IMR-90 (cell line): Measurements from ENCODE around the gene GRB10. TPM values are rescaled to one million over a fixed set of nuclear protein-coding genes. Genes with fewer than 3 reads are reported as not detected.

Experiments
- ATAC-seq: fragments of 200-7000 bp; cut with Tn5 transposase; 2 replicates; pipeline ENCODE4 v1.9.1; 2020; ENCODE audit warnings: low read depth, mild to moderate bottlenecking, moderate library complexity
- BruUV-seq: library from RNA; stranded (reverse); fragments of 400-500 nt; replicated peaks from 2 replicates; lab custom pipeline; 2021; lab: Mats Ljungman, UMichigan
- CTCF ChIA-PET: fragments of 300-600 bp; formaldehyde crosslinking; extraction: SDS; loops from one replicate; lab custom pipeline; 2021; ENCODE audit warnings: antibody characterized with exemption; lab: Yijun Ruan, JAX
- POLR2A ChIA-PET: fragments of 300-600 bp; sonication (Branson Sonifier 250); formaldehyde crosslinking; loops from one replicate; lab custom pipeline; 2022; ENCODE audit warnings: antibody characterized with exemption; ENCODE audit not compliant: unreplicated experiment; lab: Charles Lee
- DNase-seq: peaks from one replicate; pipeline ENCODE4 v3.0.0; 2013
- H2AFZ ChIP-seq: replicated peaks from 2 replicates; pipeline ENCODE3; 2013; ENCODE audit warnings: low read length, mild to moderate bottlenecking; ENCODE audit not compliant: poor library complexity
- H2AK5ac ChIP-seq: 2 replicates; pipeline ENCODE4 v1.6.1; 2013; ENCODE audit warnings: low read depth, low read length, inconsistent platforms
- H2AK9ac ChIP-seq: replicated peaks from 2 replicates; pipeline ENCODE3; 2013; ENCODE audit warnings: mild to moderate bottlenecking, low read depth, low read length, moderate library complexity; ENCODE audit not compliant: poor library complexity
- H2BK120ac ChIP-seq: 2 replicates; pipeline ENCODE4 v1.6.1; 2013; ENCODE audit warnings: low read depth, low read length, inconsistent platforms
- H2BK15ac ChIP-seq: 3 replicates; pipeline ENCODE4 v1.6.1; 2013; ENCODE audit warnings: low read depth, low read length, inconsistent platforms
- H2BK20ac ChIP-seq: 2 replicates; pipeline ENCODE4 v1.6.1; 2013; ENCODE audit warnings: low read depth, mild to moderate bottlenecking, inconsistent platforms, low read length, moderate library complexity
- H2BK5ac ChIP-seq: 2 replicates; pipeline ENCODE4 v1.6.1; 2013; ENCODE audit warnings: mild to moderate bottlenecking, low read depth, low read length, inconsistent platforms; ENCODE audit not compliant: poor library complexity, severe bottlenecking
- H3K14ac ChIP-seq: replicated peaks from 2 replicates; pipeline ENCODE4 v1.6.1; 2013; ENCODE audit warnings: low read depth, low read length, inconsistent platforms
- H3K18ac ChIP-seq: 2 replicates; pipeline ENCODE4 v1.6.1; 2013; ENCODE audit warnings: low read depth, low read length, control low read depth
- H3K23ac ChIP-seq: 2 replicates; pipeline ENCODE4 v1.6.1; 2013; ENCODE audit warnings: low read depth, low read length, inconsistent platforms
- H3K27ac ChIP-seq: 2 replicates; pipeline ENCODE4 v1.5.1; 2013; ENCODE audit warnings: mild to moderate bottlenecking, control low read depth, low read length; ENCODE audit not compliant: insufficient read depth
- H3K27me3 ChIP-seq: 2 replicates; pipeline ENCODE4 v1.6.1; 2013; ENCODE audit warnings: low read length; ENCODE audit not compliant: control insufficient read depth, insufficient read depth
- H3K36me3 ChIP-seq: 2 replicates; pipeline ENCODE4 v1.6.1; 2013; ENCODE audit warnings: low read length, mixed read lengths; ENCODE audit not compliant: control insufficient read depth, insufficient read depth
- H3K4ac ChIP-seq: 2 replicates; pipeline ENCODE4 v1.6.1; 2013; ENCODE audit warnings: low read depth, low read length, inconsistent platforms
- H3K4me1 ChIP-seq: 2 replicates; pipeline ENCODE4 v1.6.1; 2013; ENCODE audit warnings: low read length, mixed read lengths; ENCODE audit not compliant: control insufficient read depth, insufficient read depth
- H3K4me2 ChIP-seq: 2 replicates; pipeline ENCODE4 v1.6.1; 2013; ENCODE audit warnings: low read depth, mild to moderate bottlenecking, control low read depth, low read length, moderate library complexity
- H3K4me3 ChIP-seq: 2 replicates; pipeline ENCODE4 v1.5.1; 2013; ENCODE audit warnings: low read depth, mild to moderate bottlenecking, control low read depth, low read length, moderate library complexity; ENCODE audit not compliant: insufficient read depth
- H3K56ac ChIP-seq: 2 replicates; pipeline ENCODE4 v1.6.1; 2013; ENCODE audit warnings: low read length, inconsistent platforms; ENCODE audit not compliant: insufficient read depth; ENCODE audit errors: extremely low read depth
- H3K79me1 ChIP-seq, 2 experiments: 2 replicates each; pipeline ENCODE4 v1.6.1; 2013; ENCODE audit warnings: low read length in 2 of 2, inconsistent platforms in 1 of 2, low read depth in 1 of 2
- H3K9ac ChIP-seq: 2 replicates; pipeline ENCODE4 v1.6.1; 2013; ENCODE audit warnings: low read depth, low read length, control low read depth
- H3K9me1 ChIP-seq: 2 replicates; pipeline ENCODE4 v1.6.1; 2013; ENCODE audit warnings: low read length, inconsistent platforms; ENCODE audit not compliant: insufficient read depth
- H3K9me3 ChIP-seq: 2 replicates; pipeline ENCODE4 v1.6.1; 2013; ENCODE audit warnings: low read length; ENCODE audit not compliant: control insufficient read depth, insufficient read depth
- H4K20me1 ChIP-seq: 2 replicates; pipeline ENCODE4 v1.6.1; 2013; ENCODE audit warnings: low read length, inconsistent platforms; ENCODE audit not compliant: insufficient read depth
- H4K5ac ChIP-seq: 2 replicates; pipeline ENCODE4 v1.6.1; 2013; ENCODE audit warnings: mild to moderate bottlenecking, low read depth, low read length, control low read depth
- H4K8ac ChIP-seq, 2 experiments: 2 replicates each; pipeline ENCODE4 v1.6.1; 2013; ENCODE audit warnings: low read depth in 2 of 2, low read length in 2 of 2, control low read depth in 1 of 2, inconsistent platforms in 1 of 2
- H4K91ac ChIP-seq: 2 replicates; pipeline ENCODE4 v1.6.1; 2013; ENCODE audit warnings: low read depth, low read length, inconsistent platforms; ENCODE audit not compliant: insufficient read depth
- BHLHE40 ChIP-seq: fragments of 150-350 bp; IDR thresholded peaks from 2 replicates; pipeline ENCODE4 v1.6.1; 2016; ENCODE audit warnings: mild to moderate bottlenecking, low read depth, low read length
- CHD1 ChIP-seq: IDR thresholded peaks from 2 replicates; pipeline ENCODE4 v1.6.1; 2012; ENCODE audit warnings: low read depth, low read length, improper control_type of control experiment
- CTCF ChIP-seq: conservative IDR thresholded peaks from 2 replicates; pipeline ENCODE4 v1.5.1; 2012; ENCODE audit warnings: mild to moderate bottlenecking, low read depth, low read length, improper control_type of control experiment
- ELK1 ChIP-seq: fragments of 150-350 bp; IDR thresholded peaks from 2 replicates; pipeline ENCODE4 v1.6.1; 2016; ENCODE audit warnings: low read depth, mild to moderate bottlenecking, low read length, moderate library complexity, borderline replicate concordance
- MXI1 ChIP-seq: IDR thresholded peaks from 2 replicates; pipeline ENCODE4 v1.6.1; 2012; ENCODE audit warnings: low read depth, mild to moderate bottlenecking, low read length, moderate library complexity, borderline replicate concordance
- POLR2A ChIP-seq: IDR thresholded peaks from 2 replicates; pipeline ENCODE4 v1.6.1; 2012; ENCODE audit warnings: mild to moderate bottlenecking, low read depth, low read length
- RAD21 ChIP-seq: IDR thresholded peaks from 2 replicates; pipeline ENCODE4 v1.6.1; 2012; ENCODE audit warnings: low read length, improper control_type of control experiment
- RCOR1 ChIP-seq: IDR thresholded peaks from 2 replicates; pipeline ENCODE4 v1.6.1; 2012; ENCODE audit warnings: mild to moderate bottlenecking, low read length, improper control_type of control experiment; ENCODE audit not compliant: insufficient replicate concordance
- RFX5 ChIP-seq: IDR thresholded peaks from 2 replicates; pipeline ENCODE4 v1.8.0; 2012; ENCODE audit warnings: low read depth, mild to moderate bottlenecking, low read length, moderate library complexity
- USF2 ChIP-seq: fragments of 150-350 bp; IDR thresholded peaks from 2 replicates; pipeline ENCODE4 v1.6.1; 2017; ENCODE audit warnings: mild to moderate bottlenecking, antibody characterized with exemption, low read length, low read depth
- WGBS, 2 experiments: methylation state at CpG; one replicate each; pipeline versions ENCODE4 v1.1.5 to v1.1.7; 2013; ENCODE audit warnings: missing lambda C conversion rate in 2 of 2; ENCODE audit not compliant: insufficient read length in 1 of 2; ENCODE audit errors: extremely low coverage in 2 of 2; 5-methylcytosine and 5-hydroxymethylcytosine counted together
- dilution Hi-C: fragments of 300-500 bp; cut with HindIII; formaldehyde crosslinking; loops from one replicate; pipeline ENCODE4 v1.14.3; 2018; ENCODE audit warnings: low sequenced_read_pairs; ENCODE audit not compliant: unreplicated experiment
- in situ Hi-C: fragments of 300-500 bp; cut with MboI; formaldehyde crosslinking; loops from 3 replicates; pipeline ENCODE4 v1.14.3; 2019; ENCODE audit warnings: low sequenced_read_pairs, inconsistent platforms, mixed read lengths
- intact Hi-C: fragments of 100-400 bp; cut with micrococcal nuclease; formaldehyde crosslinking; loops from 2 replicates; pipeline ENCODE4 v1.10.0; 2022
- polyA plus RNA-seq, 3 experiments: library from polyadenylated mRNA; depleted of rRNA; stranded (reverse); fragments of >200 nt; gene quantifications; 2 replicates each; pipeline ENCODE4 v1.2.3, GENCODE V29; 2012; ENCODE audit warnings: low replicate concordance in 1 of 3
- total RNA-seq: library from RNA; depleted of rRNA; stranded (reverse); fragments of >200 nt; gene quantifications from 2 replicates; pipeline ENCODE4 v1.2.3, GENCODE V29; 2012

GRB10 gene
- total and polyA plus RNA-seq, 2 of the 4 experiments (the other 2 are of a cell fraction), result 6.3 to 15.1 TPM

GRCh38 chr7:50731703-50732582 is 50.8 kb downstream of the GRB10 start:
- 96% methylated on average over 15 of the region's 21 CpGs; no CpG with 5 or more reads in 1 of the 2 experiments for WGBS, 2 experiments
- DNase-seq (no peak), ATAC-seq (no peak)
- Histone ChIP-seq H3K9me1 (peaks cover 19% of the 10 kb centered on the region), H3K4me3 (no peak overlapping the region), H2AK5ac (no peak overlapping the region), H2AFZ (no peak overlapping the region), H3K9ac (no peak overlapping the region), H4K20me1 (peaks cover 48% of the 10 kb centered on the region), H3K14ac (no peak overlapping the region), H2BK20ac (no peak overlapping the region), H3K27me3 (no peaks in the 10 kb centered on the region), H2BK15ac (no peak overlapping the region), H4K8ac (no peak overlapping the region), H4K5ac (no peak overlapping the region), H3K4me1 (peaks cover 17% of the 10 kb centered on the region), H3K18ac (no peak overlapping the region), H4K91ac (no peak overlapping the region), H2BK120ac (no peak overlapping the region), H3K9me3 (no peaks in the 10 kb centered on the region), H3K23ac (no peak overlapping the region), H3K56ac (no peak overlapping the region), H3K4ac (no peak overlapping the region), H2AK9ac (no peak overlapping the region), H3K36me3 (peaks cover 5% of the 10 kb centered on the region), H3K4me2 (no peak overlapping the region), H2BK5ac (no peak overlapping the region), H3K79me1 (peaks cover 38 to 64% of the 10 kb centered on the region in 2 experiments), H3K27ac (no peak overlapping the region)
- TF ChIP-seq CTCF (no peak), RAD21 (no peak), BHLHE40 (no peak), POLR2A (no peak), MXI1 (no peak), RCOR1 (no peak), CHD1 (no peak), RFX5 (no peak), USF2 (no peak), ELK1 (no peak)
- in situ Hi-C loops (no loop called here), intact Hi-C loops (no loop called here), dilution Hi-C loops (no loop called here)
- ChIA-PET CTCF (no interaction called here), POLR2A (no interaction called here)
- BruUV-seq, result no TSS peak
